ENCODE measurements around the gene SERTM2. TPM values are rescaled to one million over a fixed set of nuclear protein-coding genes. Genes with fewer than 3 reads are reported as not detected.

The SERTM2 gene
- not detected for total RNA-seq

GRCh38 chrX:111511477-111511876 is at the start of gene SERTM2:
Gene SERTM2, plus strand, starts transcription at chrX:111511645. Its CDS starts 7,213 bp downstream, at chrX:111518858.
- DNase-seq (no peak), ATAC-seq (no peak)
- Mint-ChIP-seq H3K27me3 (no peaks in the 10 kb centered on the region), H3K4me3 (no peak within 1 kb of the TSS), H3K36me3 (no peaks in the 10 kb centered on the region), H3K4me1 (no peaks in the 10 kb centered on the region), H3K9me3 (ENCODE audit: low read depth) (no peaks in the 10 kb centered on the region), H3K27ac (no peak within 1 kb of the TSS)
- CTCF ChIA-PET, result no interaction called here

- H3K4me1 Mint-ChIP-seq, result no peaks in the 10 kb centered on the region
- no peak overlapping the region for H3K4me3 Mint-ChIP-seq
- CTCF ChIA-PET, result no interaction called here
- DNase-seq (no peak), ATAC-seq (no peak)
- no peaks in the 10 kb centered on the region for H3K9me3 Mint-ChIP-seq (ENCODE audit: low read depth)
- no peaks in the 10 kb centered on the region for H3K36me3 Mint-ChIP-seq
- H3K27ac Mint-ChIP-seq, result no peak overlapping the region
- H3K27me3 Mint-ChIP-seq, result no peaks in the 10 kb centered on the region
Observed at GRCh38 chrX:111465669-111466068, 45.8 kb upstream of the SERTM2 start.

GRCh38 chrX:111467896-111468295 is 43.5 kb upstream of the SERTM2 start:
- ATAC-seq (no peak), DNase-seq (no peak)
- Mint-ChIP-seq H3K36me3 (no peaks in the 10 kb centered on the region), H3K27me3 (no peaks in the 10 kb centered on the region), H3K27ac (no peak overlapping the region), H3K4me1 (no peaks in the 10 kb centered on the region), H3K9me3 (ENCODE audit: low read depth) (peaks cover 3% of the 10 kb centered on the region), H3K4me3 (no peak overlapping the region)
- CTCF ChIA-PET, result no interaction called here

GRCh38 chrX:111470681-111471403 is 40.6 kb upstream of the SERTM2 start:
- CTCF ChIA-PET, result no interaction called here

GRCh38 chrX:111481896-111482295 is 29.5 kb upstream of the SERTM2 start:
- Mint-ChIP-seq H3K9me3 (ENCODE audit: low read depth) (no peaks in the 10 kb centered on the region), H3K4me1 (no peaks in the 10 kb centered on the region)
- ATAC-seq, result no peak

More at GRCh38 chrX:111470681-111471403, 40.6 kb upstream of the SERTM2 start:
- ATAC-seq, result no peak
- Mint-ChIP-seq H3K4me3 (no peak overlapping the region), H3K9me3 (ENCODE audit: low read depth) (peaks cover 3% of the 10 kb centered on the region), H3K4me1 (no peaks in the 10 kb centered on the region), H3K27me3 (no peaks in the 10 kb centered on the region), H3K36me3 (no peaks in the 10 kb centered on the region), H3K27ac (no peak overlapping the region)
- DNase-seq, result no peak

GRCh38 chrX:111483135-111483534 is 28.3 kb upstream of the SERTM2 start:
- DNase-seq (no peak), ATAC-seq (no peak)
- CTCF ChIA-PET, result no interaction called here
- H3K4me1 Mint-ChIP-seq, result no peaks in the 10 kb centered on the region
- H3K9me3 Mint-ChIP-seq (ENCODE audit: low read depth), result no peaks in the 10 kb centered on the region
- H3K27ac Mint-ChIP-seq, result no peak overlapping the region
- peaks cover 3% of the 10 kb centered on the region for H3K27me3 Mint-ChIP-seq
- no peaks in the 10 kb centered on the region for H3K36me3 Mint-ChIP-seq
- no peak overlapping the region for H3K4me3 Mint-ChIP-seq

More at GRCh38 chrX:111481896-111482295, 29.5 kb upstream of the SERTM2 start:
- peaks cover under 1% of the 10 kb centered on the region for H3K27me3 Mint-ChIP-seq
- DNase-seq, result no peak
- CTCF ChIA-PET, result no interaction called here
- H3K36me3 Mint-ChIP-seq, result no peaks in the 10 kb centered on the region
- H3K27ac Mint-ChIP-seq, result no peak overlapping the region
- H3K4me3 Mint-ChIP-seq, result no peak overlapping the region

- DNase-seq, result no peak
- no peaks in the 10 kb centered on the region for H3K36me3 Mint-ChIP-seq
- no peaks in the 10 kb centered on the region for H3K4me1 Mint-ChIP-seq
- H3K4me3 Mint-ChIP-seq, result no peak overlapping the region
- no peak overlapping the region for H3K27ac Mint-ChIP-seq
- no peaks in the 10 kb centered on the region for H3K9me3 Mint-ChIP-seq (ENCODE audit: low read depth)
- peaks cover 3% of the 10 kb centered on the region for H3K27me3 Mint-ChIP-seq
- no peak for ATAC-seq
- CTCF ChIA-PET, result no interaction called here
Observed at GRCh38 chrX:111483881-111484280, 27.6 kb upstream of the SERTM2 start.

GRCh38 chrX:111490688-111491087 is 20.8 kb upstream of the SERTM2 start:
- Mint-ChIP-seq H3K4me1 (no peaks in the 10 kb centered on the region), H3K36me3 (no peaks in the 10 kb centered on the region), H3K27ac (no peak overlapping the region), H3K9me3 (ENCODE audit: low read depth) (no peaks in the 10 kb centered on the region), H3K4me3 (no peak overlapping the region), H3K27me3 (peaks cover 3% of the 10 kb centered on the region)
- DNase-seq (no peak), ATAC-seq (no peak)
- CTCF ChIA-PET, result no interaction called here

GRCh38 chrX:111492085-111492484 is 19.4 kb upstream of the SERTM2 start:
- no peak for ATAC-seq
- CTCF ChIA-PET, result no interaction called here

GRCh38 chrX:111498538-111499103 is 12.8 kb upstream of the SERTM2 start:
- Mint-ChIP-seq H3K27me3 (no peaks in the 10 kb centered on the region), H3K4me3 (no peak overlapping the region), H3K9me3 (ENCODE audit: low read depth) (no peaks in the 10 kb centered on the region), H3K4me1 (no peaks in the 10 kb centered on the region), H3K36me3 (no peaks in the 10 kb centered on the region), H3K27ac (no peak overlapping the region)
- ATAC-seq (no peak), DNase-seq (no peak)
- CTCF ChIA-PET, result no interaction called here

More at GRCh38 chrX:111492085-111492484, 19.4 kb upstream of the SERTM2 start:
- no peaks in the 10 kb centered on the region for H3K9me3 Mint-ChIP-seq (ENCODE audit: low read depth)
- H3K4me3 Mint-ChIP-seq, result no peak overlapping the region
- H3K36me3 Mint-ChIP-seq, result no peaks in the 10 kb centered on the region
- H3K4me1 Mint-ChIP-seq, result no peaks in the 10 kb centered on the region
- no peak overlapping the region for H3K27ac Mint-ChIP-seq
- H3K27me3 Mint-ChIP-seq, result peaks cover under 1% of the 10 kb centered on the region
- DNase-seq, result no peak

GRCh38 chrX:111503485-111503993 is 7.9 kb upstream of the SERTM2 start:
- H3K4me1 Mint-ChIP-seq, result no peaks in the 10 kb centered on the region
- no peak for ATAC-seq
- no peak for DNase-seq
- H3K9me3 Mint-ChIP-seq (ENCODE audit: low read depth), result no peaks in the 10 kb centered on the region
- no peaks in the 10 kb centered on the region for H3K36me3 Mint-ChIP-seq
- CTCF ChIA-PET, result no interaction called here
- H3K4me3 Mint-ChIP-seq, result no peak overlapping the region
- no peak overlapping the region for H3K27ac Mint-ChIP-seq
- no peaks in the 10 kb centered on the region for H3K27me3 Mint-ChIP-seq

GRCh38 chrX:111504941-111505340 is 6.5 kb upstream of the SERTM2 start:
- H3K27ac Mint-ChIP-seq, result no peak overlapping the region

GRCh38 chrX:111505783-111506182 is 5.7 kb upstream of the SERTM2 start:
- no peaks in the 10 kb centered on the region for H3K36me3 Mint-ChIP-seq
- no peaks in the 10 kb centered on the region for H3K27me3 Mint-ChIP-seq
- ATAC-seq (no peak), DNase-seq (no peak)
- no peaks in the 10 kb centered on the region for H3K9me3 Mint-ChIP-seq (ENCODE audit: low read depth)
- H3K4me1 Mint-ChIP-seq, result no peaks in the 10 kb centered on the region
- H3K4me3 Mint-ChIP-seq, result no peak overlapping the region
- no peak overlapping the region for H3K27ac Mint-ChIP-seq
- CTCF ChIA-PET, result no interaction called here

More at GRCh38 chrX:111504941-111505340, 6.5 kb upstream of the SERTM2 start:
- Mint-ChIP-seq H3K4me1 (no peaks in the 10 kb centered on the region), H3K27me3 (no peaks in the 10 kb centered on the region), H3K36me3 (no peaks in the 10 kb centered on the region), H3K4me3 (no peak overlapping the region), H3K9me3 (ENCODE audit: low read depth) (no peaks in the 10 kb centered on the region)
- ATAC-seq (no peak), DNase-seq (no peak)
- CTCF ChIA-PET, result no interaction called here

GRCh38 chrX:111506826-111507225 is 4.6 kb upstream of the SERTM2 start:
- Mint-ChIP-seq H3K4me3 (no peak overlapping the region), H3K4me1 (no peaks in the 10 kb centered on the region), H3K27ac (no peak overlapping the region), H3K27me3 (no peaks in the 10 kb centered on the region), H3K36me3 (no peaks in the 10 kb centered on the region), H3K9me3 (ENCODE audit: low read depth) (no peaks in the 10 kb centered on the region)
- ATAC-seq (no peak), DNase-seq (no peak)
- CTCF ChIA-PET, result no interaction called here

Data from activated CD8-positive, alpha-beta memory T cell treated with anti-CD3 and anti-CD28 coated beads, Interleukin-2, amount 10 ng/mL, durations not matched to agents 7 days and 5 days (primary cell).